Activated CD8-positive, alpha-beta T cell treated with anti-CD3 and anti-CD28 coated beads for 36 hours (primary cell): Measurements from ENCODE around the gene VIT. TPM values are rescaled to one million over a fixed set of nuclear protein-coding genes. Genes with fewer than 3 reads are reported as not detected.

ENCODE experiments used
- ATAC-seq: fragments of 200-7000 bp; cut with Tn5 transposase; one replicate; pipeline ENCODE4 v1.10.0; 2021; ENCODE audit warnings: mild to moderate bottlenecking, moderate library complexity
- CTCF ChIA-PET: fragments of 350-600 bp; sonication (Branson Sonifier 250); formaldehyde crosslinking; loops from one replicate; lab custom pipeline; 2021; ENCODE audit warnings: antibody characterized with exemption; lab: Charles Lee
- POLR2A ChIA-PET: fragments of 350-600 bp; sonication (Branson Sonifier 250); formaldehyde crosslinking; loops from one replicate; lab custom pipeline; 2021; ENCODE audit warnings: antibody characterized with exemption; lab: Charles Lee
- DNase-seq: peaks from one replicate; pipeline ENCODE4 v3.0.0-alpha.2; 2020
- H3K27ac Mint-ChIP-seq: one replicate; pipeline ENCODE4 v1.8.0; 2021; ENCODE audit warnings: mild to moderate bottlenecking, mixed read lengths
- H3K27me3 Mint-ChIP-seq: one replicate; pipeline ENCODE4 v1.8.0; 2021; ENCODE audit warnings: mixed read lengths
- H3K36me3 Mint-ChIP-seq: one replicate; pipeline ENCODE4 v1.8.0; 2021; ENCODE audit warnings: low read depth, mixed read lengths
- H3K4me1 Mint-ChIP-seq: one replicate; pipeline ENCODE4 v1.8.0; 2021; ENCODE audit warnings: low read depth, mixed read lengths
- H3K4me3 Mint-ChIP-seq: one replicate; pipeline ENCODE4 v1.8.0; 2021; ENCODE audit warnings: mild to moderate bottlenecking, moderate library complexity, mixed read lengths
- H3K9me3 Mint-ChIP-seq: one replicate; pipeline ENCODE4 v1.8.0; 2021; ENCODE audit warnings: mixed read lengths
- CTCF ChIP-seq: fragments of 200-600 bp; IDR thresholded peaks from one replicate; pipeline ENCODE4 v1.8.0; 2022; ENCODE audit warnings: antibody characterized with exemption, mild to moderate bottlenecking
- intact Hi-C: fragments of 100-400 bp; cut with micrococcal nuclease; formaldehyde crosslinking; loops from one replicate; pipeline ENCODE4 v1.10.0; 2022
- total RNA-seq, 2 experiments: library from RNA; stranded (reverse); gene quantifications; one replicate each; pipeline ENCODE4 v1.2.3, GENCODE V29; 2021

Gene VIT
- total RNA-seq, 2 experiments from 2014 or later, result not detected

GRCh38 chr2:36777788-36778187 lies 81.3 kb downstream of the VIT start:
- Mint-ChIP-seq H3K27me3 (peaks cover 2% of the 10 kb centered on the region), H3K36me3 (no peaks in the 10 kb centered on the region), H3K9me3 (no peaks in the 10 kb centered on the region), H3K4me1 (no peaks in the 10 kb centered on the region), H3K27ac (no peak overlapping the region), H3K4me3 (no peak overlapping the region)
- no peak for TF ChIP-seq CTCF
- intact Hi-C loops, result no loop called here
- DNase-seq, result no peak
- ChIA-PET POLR2A (interaction anchor here (0.6 kb wide), 1 partner anchor 8 kb away, joined by 3 read pairs; no protein-coding TSS in a partner anchor), CTCF (interaction anchor here (1.8 to 7.0 kb wide), 2 partner anchors 7 to 141 kb away, joined by 4 to 49 read pairs; no protein-coding TSS in a partner anchor)
- ATAC-seq, result no peak

- H3K4me3 Mint-ChIP-seq, result no peak overlapping the region
- H3K4me1 Mint-ChIP-seq, result no peaks in the 10 kb centered on the region
- no peak for DNase-seq
- H3K27me3 Mint-ChIP-seq, result peaks cover 9% of the 10 kb centered on the region
- intact Hi-C loops, result no loop called here
- ChIA-PET POLR2A (no interaction called here), CTCF (interaction anchor here (0.8 to 2.8 kb wide), 15 partner anchors 9 to 427 kb away, joined by 3 to 15 read pairs (median 4); no protein-coding TSS in a partner anchor)
- no peaks in the 10 kb centered on the region for H3K9me3 Mint-ChIP-seq
- no peak for TF ChIP-seq CTCF
- no peaks in the 10 kb centered on the region for H3K36me3 Mint-ChIP-seq
- no peak for ATAC-seq
- no peak overlapping the region for H3K27ac Mint-ChIP-seq
Measured at GRCh38 chr2:36779462-36779861, 83.0 kb downstream of the VIT start.

- CTCF ChIA-PET, result interaction anchor here (0.8 to 2.8 kb wide), 12 partner anchors 8 to 246 kb away, joined by 3 to 15 read pairs (median 5); no protein-coding TSS in a partner anchor
- peak; percentile 83 for TF ChIP-seq CTCF
- intact Hi-C loops, result loop anchor here (5.0 to 10.0 kb wide), 2 partner anchors 227 to 426 kb away; partner anchors contain the start of gene CRIM1
- Mint-ChIP-seq H3K4me1 (no peaks in the 10 kb centered on the region), H3K27ac (no peak overlapping the region), H3K4me3 (no peak overlapping the region), H3K27me3 (peaks cover 9% of the 10 kb centered on the region), H3K9me3 (no peaks in the 10 kb centered on the region), H3K36me3 (no peaks in the 10 kb centered on the region)
- ATAC-seq, result peak; percentile 54
- POLR2A ChIA-PET, result no interaction called here
- no peak for DNase-seq
Measured at GRCh38 chr2:36780231-36780839, 83.8 kb downstream of the VIT start.

GRCh38 chr2:36781907-36782720 lies 85.6 kb downstream of the VIT start:
- H3K36me3 Mint-ChIP-seq, result no peaks in the 10 kb centered on the region
- DNase-seq (no peak), ATAC-seq (no peak)
- H3K4me3 Mint-ChIP-seq, result no peak overlapping the region
- intact Hi-C loops, result loop anchor here (5.0 to 10.0 kb wide), 2 partner anchors 225 to 427 kb away; partner anchors contain the start of gene CRIM1
- TF ChIP-seq CTCF, result no peak
- no peaks in the 10 kb centered on the region for H3K9me3 Mint-ChIP-seq
- H3K4me1 Mint-ChIP-seq, result no peaks in the 10 kb centered on the region
- no peak overlapping the region for H3K27ac Mint-ChIP-seq
- ChIA-PET POLR2A (no interaction called here), CTCF (interaction anchor here (0.7 to 1.6 kb wide), 7 partner anchors 9 to 1095 kb away, joined by 3 to 6 read pairs (median 4); no protein-coding TSS in a partner anchor)
- peaks cover 9% of the 10 kb centered on the region for H3K27me3 Mint-ChIP-seq
